Neural cell (in vitro differentiated cells): ENCODE data around the gene RTN4R. TPM values are rescaled to one million over a fixed set of nuclear protein-coding genes. Genes with fewer than 3 reads are reported as not detected.
"Not testable (repeated sequence)": the region's sequence is repeated elsewhere in the genome, so short reads cannot be mapped to it uniquely, and the experiment has no call there.

Experiments used
- H2AFZ ChIP-seq: fragments of 200-600, 300-800 bp; sonication (generic), shearing (Covaris generic); 2 replicates; pipeline ENCODE4 v1.6.0; 2014; ENCODE audit warnings: low read depth, mild to moderate bottlenecking, antibody characterized with exemption, low read length, moderate library complexity
- H3F3A ChIP-seq: fragments of 200-600 bp; shearing (Covaris generic); 2 replicates; pipeline ENCODE4 v1.6.1; 2016; ENCODE audit warnings: mild to moderate bottlenecking, moderate library complexity, mixed read lengths, antibody characterized with exemption, low read length; ENCODE audit not compliant: insufficient read depth, poor library complexity, severe bottlenecking
- H3K27ac ChIP-seq: fragments of 200-600, 300-800 bp; sonication (generic), shearing (Covaris generic); 2 replicates; pipeline ENCODE4 v1.5.1; 2014; ENCODE audit warnings: mild to moderate bottlenecking, low read length, moderate library complexity
- H3K27me3 ChIP-seq: fragments of 300-800, 200-600 bp; sonication (generic), shearing (Covaris generic); 2 replicates; pipeline ENCODE4 v1.6.0; 2014; ENCODE audit warnings: mild to moderate bottlenecking, low read depth, low read length, moderate library complexity; ENCODE audit not compliant: insufficient read depth
- H3K36me3 ChIP-seq: fragments of 300-800, 200-600 bp; sonication (generic), shearing (Covaris generic); 2 replicates; pipeline ENCODE4 v1.5.1; 2014; ENCODE audit warnings: mild to moderate bottlenecking, antibody characterized with exemption, low read length, moderate library complexity; ENCODE audit not compliant: insufficient read depth
- H3K4me2 ChIP-seq: fragments of 300-800, 200-600 bp; sonication (generic), shearing (Covaris generic); 2 replicates; pipeline ENCODE4 v1.6.0; 2014; ENCODE audit warnings: mild to moderate bottlenecking, low read length
- H3K4me3 ChIP-seq: fragments of 300-800, 200-600 bp; sonication (generic), shearing (Covaris generic); 2 replicates; pipeline ENCODE4 v1.5.1; 2014; ENCODE audit warnings: mild to moderate bottlenecking, low read length, moderate library complexity
- H3K79me2 ChIP-seq: fragments of 200-600 bp; shearing (Covaris generic); replicated peaks from 2 replicates; pipeline ENCODE4 v1.6.0; 2014; ENCODE audit warnings: mild to moderate bottlenecking, low read length, moderate library complexity; ENCODE audit not compliant: insufficient read depth
- H3K9ac ChIP-seq: fragments of 300-800, 200-600 bp; sonication (generic), shearing (Covaris generic); 2 replicates; pipeline ENCODE4 v1.6.1; 2016; ENCODE audit warnings: mild to moderate bottlenecking, low read length, mixed read lengths
- H3K9me2 ChIP-seq: fragments of 200-600 bp; shearing (Covaris generic); 2 replicates; pipeline ENCODE4 v1.6.1; 2016; ENCODE audit warnings: mild to moderate bottlenecking, low read length, mixed read lengths; ENCODE audit not compliant: insufficient read depth
- H3K9me3 ChIP-seq: fragments of 200-600, 300-800 bp; sonication (generic), shearing (Covaris generic); 2 replicates; pipeline ENCODE4 v1.6.1; 2016; ENCODE audit warnings: mild to moderate bottlenecking, mixed run types, low read length, moderate library complexity, mixed read lengths
- H4K20me1 ChIP-seq: fragments of 200-600 bp; shearing (Covaris generic); 2 replicates; pipeline ENCODE4 v1.6.1; 2016; ENCODE audit warnings: mild to moderate bottlenecking, mixed run types; ENCODE audit not compliant: insufficient read depth
- EP300 ChIP-seq: fragments of 450-650 bp; conservative IDR thresholded peaks from 2 replicates; pipeline ENCODE4 v1.6.1; 2014; ENCODE audit warnings: antibody characterized with exemption, mild to moderate bottlenecking, moderate library complexity; ENCODE audit not compliant: poor library complexity, severe bottlenecking
- EZH2 ChIP-seq: fragments of 200-600, 300-800 bp; shearing (Covaris generic), sonication (generic); IDR thresholded peaks from 2 replicates; pipeline ENCODE4 v1.6.1; 2014; ENCODE audit warnings: antibody characterized with exemption, low read length, borderline replicate concordance, mild to moderate bottlenecking; ENCODE audit not compliant: insufficient read depth, poor library complexity, severe bottlenecking
- MXI1 ChIP-seq: fragments of 450-650 bp; conservative IDR thresholded peaks from 2 replicates; pipeline ENCODE4 v1.6.1; 2014; ENCODE audit warnings: antibody characterized with exemption, mild to moderate bottlenecking; ENCODE audit not compliant: poor library complexity, severe bottlenecking
- POLR2AphosphoS5 ChIP-seq: IDR thresholded peaks from 2 replicates; pipeline ENCODE4 v1.6.1; 2012
- RAD21 ChIP-seq: fragments of 450-650 bp; conservative IDR thresholded peaks from 2 replicates; pipeline ENCODE4 v1.6.1; 2014; ENCODE audit warnings: antibody characterized with exemption, mild to moderate bottlenecking, moderate library complexity
- SMC3 ChIP-seq: fragments of 450-650 bp; conservative IDR thresholded peaks from 2 replicates; pipeline ENCODE4 v1.6.1; 2014; ENCODE audit warnings: antibody characterized with exemption, mild to moderate bottlenecking, moderate library complexity; ENCODE audit not compliant: poor library complexity
- TAF1 ChIP-seq: IDR thresholded peaks from 2 replicates; pipeline ENCODE4 v1.6.1; 2012; ENCODE audit warnings: low read depth
- polyA minus RNA-seq: library from RNA; depleted of rRNA, polyadenylated mRNA; stranded (reverse); fragments of >200 nt; gene quantifications from 2 replicates; pipeline ENCODE4 v1.2.3, GENCODE V29; 2014
- polyA plus RNA-seq: library from polyadenylated mRNA; depleted of rRNA; stranded (reverse); fragments of >200 nt; gene quantifications from 2 replicates; pipeline ENCODE4 v1.2.3, GENCODE V29; 2014
- TF ChIP-seq, protein P1 (sequence below): fragments of 450-650 bp; IDR thresholded peaks from 2 replicates; pipeline ENCODE4 v1.5.1; 2014; ENCODE audit warnings: antibody characterized with exemption, mild to moderate bottlenecking, moderate library complexity; ENCODE audit not compliant: poor library complexity, severe bottlenecking
- TF ChIP-seq, protein P2 (sequence below): IDR thresholded peaks from 2 replicates; pipeline ENCODE4 v1.6.1; 2012; ENCODE audit warnings: borderline replicate concordance

The RTN4R gene
- polyA plus RNA-seq (12.1 and 13.6 TPM in 2 replicates), polyA minus RNA-seq (12.2 and 13.9 TPM in 2 replicates)

DNA sequence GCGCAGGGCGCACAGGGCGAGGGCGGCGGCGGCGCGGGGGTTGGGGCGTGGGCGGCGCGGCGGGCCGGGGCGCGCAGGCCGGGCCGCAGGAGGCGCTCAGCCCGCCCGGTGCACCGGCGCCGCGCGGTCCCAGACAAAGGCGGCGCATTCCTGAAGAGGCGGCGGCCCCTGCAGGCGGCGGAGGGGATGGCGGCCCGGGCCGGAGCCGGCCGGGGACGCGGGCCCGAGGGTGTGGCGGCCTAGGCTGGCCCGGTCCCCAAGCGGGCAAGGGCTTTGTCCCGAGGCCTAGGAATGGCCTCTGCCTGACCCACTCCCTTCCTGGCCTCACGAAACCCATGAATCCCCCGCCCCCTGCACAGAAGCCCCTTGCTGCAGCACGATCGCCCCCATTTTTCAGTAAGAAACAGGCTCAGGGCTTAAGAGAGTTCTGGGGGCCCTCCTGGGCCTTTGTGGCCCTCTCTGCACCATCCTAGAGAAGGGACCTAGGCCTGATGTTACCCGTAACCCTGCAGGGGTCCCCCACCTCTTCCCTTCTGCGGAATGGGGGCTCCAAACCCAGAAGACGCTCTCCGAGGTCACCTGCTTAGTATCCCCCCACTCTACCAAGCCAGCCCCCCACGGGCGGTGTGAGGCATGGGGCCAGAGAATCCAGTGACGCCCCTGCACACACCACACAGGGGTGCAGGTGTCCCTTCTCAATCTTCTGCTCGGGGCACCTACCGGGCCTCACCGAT, at the start of gene RTN4R:
TSS of gene RTN4R (minus strand) at position 40 of the 734 bp plus-strand sequence. CDS start 226 bp downstream, outside the sequence.
- peak within 1 kb of the TSS; percentile 69 for H2AFZ ChIP-seq
- TF ChIP-seq TAF1 (no peak), EZH2 (no peak), SMC3 (peak; percentile 81), MXI1 (peak; percentile 40), POLR2AphosphoS5 (peak; percentile 38), EP300 (no peak), RAD21 (peak; percentile 82)
- TF ChIP-seq, protein P1, sequence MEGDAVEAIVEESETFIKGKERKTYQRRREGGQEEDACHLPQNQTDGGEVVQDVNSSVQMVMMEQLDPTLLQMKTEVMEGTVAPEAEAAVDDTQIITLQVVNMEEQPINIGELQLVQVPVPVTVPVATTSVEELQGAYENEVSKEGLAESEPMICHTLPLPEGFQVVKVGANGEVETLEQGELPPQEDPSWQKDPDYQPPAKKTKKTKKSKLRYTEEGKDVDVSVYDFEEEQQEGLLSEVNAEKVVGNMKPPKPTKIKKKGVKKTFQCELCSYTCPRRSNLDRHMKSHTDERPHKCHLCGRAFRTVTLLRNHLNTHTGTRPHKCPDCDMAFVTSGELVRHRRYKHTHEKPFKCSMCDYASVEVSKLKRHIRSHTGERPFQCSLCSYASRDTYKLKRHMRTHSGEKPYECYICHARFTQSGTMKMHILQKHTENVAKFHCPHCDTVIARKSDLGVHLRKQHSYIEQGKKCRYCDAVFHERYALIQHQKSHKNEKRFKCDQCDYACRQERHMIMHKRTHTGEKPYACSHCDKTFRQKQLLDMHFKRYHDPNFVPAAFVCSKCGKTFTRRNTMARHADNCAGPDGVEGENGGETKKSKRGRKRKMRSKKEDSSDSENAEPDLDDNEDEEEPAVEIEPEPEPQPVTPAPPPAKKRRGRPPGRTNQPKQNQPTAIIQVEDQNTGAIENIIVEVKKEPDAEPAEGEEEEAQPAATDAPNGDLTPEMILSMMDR, result peak; percentile 88
- TF ChIP-seq, protein P2, sequence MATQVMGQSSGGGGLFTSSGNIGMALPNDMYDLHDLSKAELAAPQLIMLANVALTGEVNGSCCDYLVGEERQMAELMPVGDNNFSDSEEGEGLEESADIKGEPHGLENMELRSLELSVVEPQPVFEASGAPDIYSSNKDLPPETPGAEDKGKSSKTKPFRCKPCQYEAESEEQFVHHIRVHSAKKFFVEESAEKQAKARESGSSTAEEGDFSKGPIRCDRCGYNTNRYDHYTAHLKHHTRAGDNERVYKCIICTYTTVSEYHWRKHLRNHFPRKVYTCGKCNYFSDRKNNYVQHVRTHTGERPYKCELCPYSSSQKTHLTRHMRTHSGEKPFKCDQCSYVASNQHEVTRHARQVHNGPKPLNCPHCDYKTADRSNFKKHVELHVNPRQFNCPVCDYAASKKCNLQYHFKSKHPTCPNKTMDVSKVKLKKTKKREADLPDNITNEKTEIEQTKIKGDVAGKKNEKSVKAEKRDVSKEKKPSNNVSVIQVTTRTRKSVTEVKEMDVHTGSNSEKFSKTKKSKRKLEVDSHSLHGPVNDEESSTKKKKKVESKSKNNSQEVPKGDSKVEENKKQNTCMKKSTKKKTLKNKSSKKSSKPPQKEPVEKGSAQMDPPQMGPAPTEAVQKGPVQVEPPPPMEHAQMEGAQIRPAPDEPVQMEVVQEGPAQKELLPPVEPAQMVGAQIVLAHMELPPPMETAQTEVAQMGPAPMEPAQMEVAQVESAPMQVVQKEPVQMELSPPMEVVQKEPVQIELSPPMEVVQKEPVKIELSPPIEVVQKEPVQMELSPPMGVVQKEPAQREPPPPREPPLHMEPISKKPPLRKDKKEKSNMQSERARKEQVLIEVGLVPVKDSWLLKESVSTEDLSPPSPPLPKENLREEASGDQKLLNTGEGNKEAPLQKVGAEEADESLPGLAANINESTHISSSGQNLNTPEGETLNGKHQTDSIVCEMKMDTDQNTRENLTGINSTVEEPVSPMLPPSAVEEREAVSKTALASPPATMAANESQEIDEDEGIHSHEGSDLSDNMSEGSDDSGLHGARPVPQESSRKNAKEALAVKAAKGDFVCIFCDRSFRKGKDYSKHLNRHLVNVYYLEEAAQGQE, result no peak
- no peaks in the 10 kb centered on the region for H3K27me3 ChIP-seq
- H3F3A ChIP-seq, result no peaks in the 10 kb centered on the region
- H3K9ac ChIP-seq, result peak within 1 kb of the TSS; percentile 76
- H3K27ac ChIP-seq, result peak within 1 kb of the TSS; percentile 70
- H3K4me2 ChIP-seq, result peak within 1 kb of the TSS; percentile 59
- no peaks in the 10 kb centered on the region for H3K36me3 ChIP-seq
- H3K9me3 ChIP-seq, result no peaks in the 10 kb centered on the region
- H4K20me1 ChIP-seq, result no peaks in the 10 kb centered on the region
- no peaks in the 10 kb centered on the region for H3K79me2 ChIP-seq
- H3K9me2 ChIP-seq, result no peaks in the 10 kb centered on the region
- H3K4me3 ChIP-seq, result peak within 1 kb of the TSS; percentile 85

DNA sequence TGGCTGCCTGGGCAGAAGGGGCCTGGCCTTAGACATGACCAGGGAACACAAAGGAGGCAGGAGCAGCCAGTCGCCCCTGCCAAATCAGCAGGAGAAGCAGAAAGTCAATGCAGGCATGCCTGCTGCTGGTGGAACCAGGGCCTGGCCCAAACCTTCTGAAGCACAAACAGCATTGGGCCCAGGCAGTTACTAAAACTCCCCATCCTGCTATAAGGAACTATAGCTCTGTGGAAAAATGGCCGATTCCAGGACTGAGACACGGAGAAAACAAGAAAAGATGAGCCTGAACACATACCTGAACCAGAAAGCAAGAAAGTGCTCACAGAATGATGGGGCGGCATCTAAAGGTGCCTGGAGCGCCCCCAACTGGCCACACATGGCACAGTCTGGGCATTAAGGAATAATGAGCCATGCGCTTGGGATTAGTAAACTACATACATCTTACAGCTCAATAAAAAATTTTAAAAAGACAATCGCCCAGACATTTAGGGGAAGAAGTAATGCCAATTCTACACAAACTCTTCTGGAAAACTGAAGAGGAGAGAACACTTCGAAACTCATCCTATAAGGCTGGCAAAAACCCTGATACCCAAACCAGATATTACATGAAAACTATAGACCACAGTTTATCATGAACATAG, 49.4 kb upstream of the RTN4R start:
- Histone ChIP-seq H3K4me2 (peak overlapping the region; percentile 14), H3K4me3 (peak overlapping the region; percentile 50)
- H3K9ac ChIP-seq, H3K27me3 ChIP-seq, H3K9me3 ChIP-seq, H3K9me2 ChIP-seq, H2AFZ ChIP-seq, H3K36me3 ChIP-seq, H3K79me2 ChIP-seq, H4K20me1 ChIP-seq, H3F3A ChIP-seq, H3K27ac ChIP-seq: not testable (repeated sequence)
- TF ChIP-seq SMC3, result peak; percentile 37
- TF ChIP-seq, protein P1, result peak; percentile 67
